ENCODE data around the gene PPIAL4G.
"Not testable (repeated sequence)": the region's sequence is repeated elsewhere in the genome, so short reads cannot be mapped to it uniquely, and the experiment has no call there.

DNA sequence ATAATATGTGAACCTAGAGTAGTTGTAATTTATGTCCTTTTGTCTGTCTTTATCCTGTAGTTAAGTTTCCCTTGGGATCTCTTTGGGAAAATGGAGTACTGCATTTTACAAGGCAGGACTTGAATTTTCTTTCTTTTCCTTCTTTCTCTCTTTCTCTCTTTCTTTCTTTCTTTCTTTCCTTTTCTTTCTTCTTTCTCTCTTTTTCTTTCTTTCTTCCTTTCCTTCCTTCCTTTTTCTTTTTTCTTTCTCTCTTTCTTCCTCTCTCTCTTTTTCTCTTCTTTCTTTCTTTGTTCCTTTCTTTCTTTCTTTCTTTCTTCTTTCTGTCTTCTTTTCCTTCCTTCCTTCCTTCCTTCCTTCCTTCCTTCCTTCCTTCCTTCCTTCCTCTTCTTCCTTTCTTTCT lies 10.8 kb upstream of the PPIAL4G start:
- TF ChIP-seq EZH2 (IDR thresholded peaks at IDR 0.05; ENCODE audit: borderline replicate concordance); EZH2phosphoT487 (IDR thresholded peaks at IDR 0.05; ENCODE audit: low read depth, severe bottlenecking, unreplicated experiment): not testable (repeated sequence)
- TF ChIP-seq, protein P1, sequence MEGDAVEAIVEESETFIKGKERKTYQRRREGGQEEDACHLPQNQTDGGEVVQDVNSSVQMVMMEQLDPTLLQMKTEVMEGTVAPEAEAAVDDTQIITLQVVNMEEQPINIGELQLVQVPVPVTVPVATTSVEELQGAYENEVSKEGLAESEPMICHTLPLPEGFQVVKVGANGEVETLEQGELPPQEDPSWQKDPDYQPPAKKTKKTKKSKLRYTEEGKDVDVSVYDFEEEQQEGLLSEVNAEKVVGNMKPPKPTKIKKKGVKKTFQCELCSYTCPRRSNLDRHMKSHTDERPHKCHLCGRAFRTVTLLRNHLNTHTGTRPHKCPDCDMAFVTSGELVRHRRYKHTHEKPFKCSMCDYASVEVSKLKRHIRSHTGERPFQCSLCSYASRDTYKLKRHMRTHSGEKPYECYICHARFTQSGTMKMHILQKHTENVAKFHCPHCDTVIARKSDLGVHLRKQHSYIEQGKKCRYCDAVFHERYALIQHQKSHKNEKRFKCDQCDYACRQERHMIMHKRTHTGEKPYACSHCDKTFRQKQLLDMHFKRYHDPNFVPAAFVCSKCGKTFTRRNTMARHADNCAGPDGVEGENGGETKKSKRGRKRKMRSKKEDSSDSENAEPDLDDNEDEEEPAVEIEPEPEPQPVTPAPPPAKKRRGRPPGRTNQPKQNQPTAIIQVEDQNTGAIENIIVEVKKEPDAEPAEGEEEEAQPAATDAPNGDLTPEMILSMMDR (IDR thresholded peaks at IDR 0.05; ENCODE audit: poor library complexity), result not testable (repeated sequence)
